Tibial nerve (tissue), 4 donors: Measurements from ENCODE around the gene SPACA4. TPM values are rescaled to one million over a fixed set of nuclear protein-coding genes. Genes with fewer than 3 reads are reported as not detected.
A peak's percentile ranks its signal among the peaks of the same experiment; 100 is the strongest.

Experiments
- DNase-seq, 2 donors: peaks; one replicate each; pipeline ENCODE4 v3.0.0-alpha.2; 2019; ENCODE audit warnings: low spot score in 2 of 2
- H3K27ac ChIP-seq, 4 donors: fragments of 200-600 bp; sonication (generic) in 3 of 4; one replicate each; pipeline ENCODE4 v1.5.1; 2017 to 2019; ENCODE audit warnings: mild to moderate bottlenecking in 1 of 4
- H3K27me3 ChIP-seq, 2 donors: fragments of 200-600 bp; sonication (generic) in 1 of 2; one replicate each; pipeline versions ENCODE4 v1.5.1 to v1.6.0; 2017 to 2019
- H3K36me3 ChIP-seq, 3 donors: fragments of 200-600 bp; sonication (generic); one replicate each; pipeline ENCODE4 v1.5.1; 2018 to 2019
- H3K4me1 ChIP-seq, 4 donors: fragments of 200-600 bp; sonication (generic) in 3 of 4; one replicate each; pipeline ENCODE4 v1.5.1; 2017 to 2019
- H3K4me3 ChIP-seq, 4 donors: fragments of 200-600 bp; sonication (generic) in 3 of 4; one replicate each; pipeline ENCODE4 v1.5.1; 2017 to 2019; ENCODE audit warnings: mild to moderate bottlenecking in 1 of 4, moderate library complexity in 1 of 4
- H3K9me3 ChIP-seq, 4 donors: fragments of 200-600 bp; sonication (generic) in 3 of 4; one replicate each; pipeline ENCODE4 v1.5.1; 2017 to 2019
- CTCF ChIP-seq, 5 experiments: fragments of 200-600 bp in 3 of 5; fragments of 450-650 bp in 2 of 5; sonication (generic) in 3 of 5; IDR thresholded peaks; one replicate each; pipeline ENCODE4 v1.5.1; 2016 to 2019; ENCODE audit warnings: antibody characterized with exemption in 5 of 5, mild to moderate bottlenecking in 3 of 5, moderate library complexity in 2 of 5
- EP300 ChIP-seq, 2 donors: sonication (generic); formaldehyde crosslinking; IDR thresholded peaks; one replicate each; pipeline ENCODE4 v1.6.1; 2017; ENCODE audit warnings: antibody characterized with exemption in 2 of 2, mild to moderate bottlenecking in 1 of 2
- POLR2A ChIP-seq, 2 donors: fragments of 450-650 bp; IDR thresholded peaks; one replicate each; pipeline ENCODE4 v1.6.1; 2017; ENCODE audit warnings: antibody characterized with exemption in 2 of 2, mild to moderate bottlenecking in 2 of 2, moderate library complexity in 2 of 2
- WGBS, 2 donors: methylation state at CpG; one replicate each; pipeline ENCODE4 v1.1.5; 2018; 5-methylcytosine and 5-hydroxymethylcytosine counted together
- total RNA-seq, 4 donors: library from RNA; depleted of rRNA; stranded (reverse); fragments of >200 nt; gene quantifications; one replicate each; pipeline ENCODE4 v1.1.0, GENCODE V29; 2016

The SPACA4 gene
- not detected for total RNA-seq

DNA sequence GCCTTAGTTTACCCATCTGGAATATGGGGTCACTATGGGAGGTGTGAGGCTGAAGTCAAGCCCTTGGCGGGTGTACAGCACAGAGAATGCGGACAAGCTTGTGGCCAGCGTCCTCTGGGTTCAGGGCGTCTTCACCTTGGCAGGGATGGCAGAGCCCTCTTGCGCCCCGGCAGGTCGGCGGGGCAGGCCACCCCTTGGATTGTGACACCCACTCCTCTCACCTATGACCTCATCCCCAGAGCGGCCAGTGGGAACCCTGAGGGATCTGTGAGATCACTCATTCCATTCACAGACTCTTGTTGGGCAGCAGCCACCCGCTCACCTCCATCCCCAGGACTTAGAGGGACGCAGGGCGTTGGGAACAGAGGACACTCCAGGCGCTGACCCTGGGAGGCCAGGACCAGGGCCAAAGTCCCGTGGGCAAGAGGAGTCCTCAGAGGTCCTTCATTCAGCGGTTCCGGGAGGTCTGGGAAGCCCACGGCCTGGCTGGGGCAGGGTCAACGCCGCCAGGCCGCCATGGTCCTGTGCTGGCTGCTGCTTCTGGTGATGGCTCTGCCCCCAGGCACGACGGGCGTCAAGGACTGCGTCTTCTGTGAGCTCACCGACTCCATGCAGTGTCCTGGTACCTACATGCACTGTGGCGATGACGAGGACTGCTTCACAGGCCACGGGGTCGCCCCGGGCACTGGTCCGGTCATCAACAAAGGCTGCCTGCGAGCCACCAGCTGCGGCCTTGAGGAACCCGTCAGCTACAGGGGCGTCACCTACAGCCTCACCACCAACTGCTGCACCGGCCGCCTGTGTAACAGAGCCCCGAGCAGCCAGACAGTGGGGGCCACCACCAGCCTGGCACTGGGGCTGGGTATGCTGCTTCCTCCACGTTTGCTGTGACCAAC, at the start of gene SPACA4:
SPACA4 (plus strand) TSS at position 280 of the 896 bp plus-strand sequence; CDS start at position 517, 237 bp downstream.
- no peak for TF ChIP-seq POLR2A (IDR thresholded peaks at IDR 0.05)
- no peak for TF ChIP-seq EP300 (IDR thresholded peaks at IDR 0.05)
- no peak for TF ChIP-seq CTCF (IDR thresholded peaks at IDR 0.05)
- Histone ChIP-seq H3K4me1 (no peaks in the 10 kb centered on the region), H3K27ac (no peak within 1 kb of the TSS), H3K36me3 (no peaks in the 10 kb centered on the region), H3K4me3 (no peak within 1 kb of the TSS), H3K9me3 (no peaks in the 10 kb centered on the region), H3K27me3 (no peaks in the 10 kb centered on the region)
- WGBS, 2 donors: 80 to 86% methylated on average over 16 to 39 of the region's 39 CpGs
- no peak for DNase-seq

DNA sequence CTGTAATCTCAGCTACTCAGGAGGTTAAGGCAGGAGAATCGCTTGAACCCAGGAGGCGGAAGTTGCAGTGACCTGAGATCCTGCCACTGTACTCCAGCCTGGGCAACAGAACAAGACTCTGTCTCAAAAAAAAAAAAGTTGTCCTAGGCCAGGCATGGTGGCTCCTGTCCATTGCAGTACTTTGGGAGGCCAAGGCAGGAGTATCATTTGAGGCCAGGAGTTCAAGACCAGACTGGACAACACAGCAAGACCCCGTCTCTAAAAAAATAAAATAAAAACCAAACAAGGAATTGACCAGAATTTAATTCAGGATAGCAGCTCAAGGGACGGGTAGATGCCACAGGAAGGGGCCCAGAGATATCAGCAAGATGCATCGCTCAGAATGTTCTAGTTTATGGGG, 49.7 kb upstream of the SPACA4 start:
- no peak overlapping the region for H3K27ac ChIP-seq
- H3K36me3 ChIP-seq: no peaks in the 10 kb centered on the region
- H3K4me1 ChIP-seq: peaks cover 0 to 10% (median 0%) of the 10 kb centered on the region in 4 donors
- TF ChIP-seq POLR2A (IDR thresholded peaks at IDR 0.05) (no peak), CTCF (IDR thresholded peaks at IDR 0.05) (no peak), EP300 (IDR thresholded peaks at IDR 0.05) (no peak)
- WGBS, 2 donors: 91 to 96% methylated on average over 5 of the region's 5 CpGs
- DNase-seq: no peak
- H3K4me3 ChIP-seq: no peak overlapping the region
- H3K27me3 ChIP-seq: peaks cover 0 to 74% of the 10 kb centered on the region in 2 donors
- no peaks in the 10 kb centered on the region for H3K9me3 ChIP-seq

- Histone ChIP-seq H3K27me3 (peaks cover 0 to 62% of the 10 kb centered on the region in 2 donors), H3K4me1 (peaks cover 0 to 10% (median 0%) of the 10 kb centered on the region in 4 donors), H3K4me3 (peak overlapping the region in 1 of 4 donors; percentile 19), H3K36me3 (no peaks in the 10 kb centered on the region), H3K9me3 (no peaks in the 10 kb centered on the region), H3K27ac (no peak overlapping the region)
- TF ChIP-seq CTCF (IDR thresholded peaks at IDR 0.05): no peak
- no peak for TF ChIP-seq EP300 (IDR thresholded peaks at IDR 0.05)
- TF ChIP-seq POLR2A (IDR thresholded peaks at IDR 0.05): no peak
- DNase-seq: no peak
- WGBS, 2 donors: 15 to 22% methylated on average over 21 to 27 of the region's 27 CpGs
Observed at GRCh38 chr19:48558018-48558684, 48.4 kb upstream of the SPACA4 start.

DNA sequence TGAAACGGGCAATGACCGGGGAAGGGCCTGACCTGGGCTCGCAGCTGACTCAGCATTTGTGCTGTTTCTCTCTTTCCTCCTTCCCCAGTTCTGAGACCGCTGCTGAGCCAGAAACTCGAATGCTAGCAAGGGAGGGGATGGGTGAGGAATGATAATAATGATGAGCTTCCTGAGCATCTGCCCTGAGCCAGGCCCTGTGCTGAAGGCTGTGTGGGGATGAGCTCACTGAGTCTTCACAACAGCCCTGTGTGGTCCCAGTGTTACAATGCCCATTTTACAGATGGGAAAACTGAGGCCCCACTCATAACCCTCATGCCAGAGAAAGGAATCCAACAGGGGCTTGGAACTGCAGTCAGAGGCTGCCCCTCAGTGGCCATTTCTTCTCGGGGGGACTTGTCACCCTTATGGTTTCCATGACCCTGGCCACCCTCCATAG, 46.4 kb upstream of the SPACA4 start:
- Histone ChIP-seq H3K4me1 (peaks cover 0 to 5% (median 0%) of the 10 kb centered on the region in 4 donors), H3K27ac (no peak overlapping the region), H3K9me3 (no peaks in the 10 kb centered on the region), H3K4me3 (no peak overlapping the region), H3K27me3 (peaks cover 0 to 47% of the 10 kb centered on the region in 2 donors), H3K36me3 (no peaks in the 10 kb centered on the region)
- WGBS, 2 donors: 64 to 66% methylated on average over 6 of the region's 6 CpGs
- TF ChIP-seq POLR2A (IDR thresholded peaks at IDR 0.05) (no peak), CTCF (IDR thresholded peaks at IDR 0.05) (no peak), EP300 (IDR thresholded peaks at IDR 0.05) (no peak)
- no peak for DNase-seq

- Histone ChIP-seq H3K36me3 (no peaks in the 10 kb centered on the region), H3K27me3 (peaks cover 0 to 39% of the 10 kb centered on the region in 2 donors), H3K27ac (no peak overlapping the region), H3K9me3 (no peaks in the 10 kb centered on the region), H3K4me3 (no peak overlapping the region), H3K4me1 (peaks cover 0 to 5% (median 0%) of the 10 kb centered on the region in 4 donors)
- WGBS, 2 donors: 87 to 92% methylated on average over 11 of the region's 11 CpGs
- DNase-seq: no peak
- TF ChIP-seq POLR2A (IDR thresholded peaks at IDR 0.05) (no peak), EP300 (IDR thresholded peaks at IDR 0.05) (no peak), CTCF (IDR thresholded peaks at IDR 0.05) (no peak)
Observed at GRCh38 chr19:48561412-48561811, 45.1 kb upstream of the SPACA4 start.
